ENCODE results near the gene PSAPL1.

The PSAPL1 gene

DNA sequence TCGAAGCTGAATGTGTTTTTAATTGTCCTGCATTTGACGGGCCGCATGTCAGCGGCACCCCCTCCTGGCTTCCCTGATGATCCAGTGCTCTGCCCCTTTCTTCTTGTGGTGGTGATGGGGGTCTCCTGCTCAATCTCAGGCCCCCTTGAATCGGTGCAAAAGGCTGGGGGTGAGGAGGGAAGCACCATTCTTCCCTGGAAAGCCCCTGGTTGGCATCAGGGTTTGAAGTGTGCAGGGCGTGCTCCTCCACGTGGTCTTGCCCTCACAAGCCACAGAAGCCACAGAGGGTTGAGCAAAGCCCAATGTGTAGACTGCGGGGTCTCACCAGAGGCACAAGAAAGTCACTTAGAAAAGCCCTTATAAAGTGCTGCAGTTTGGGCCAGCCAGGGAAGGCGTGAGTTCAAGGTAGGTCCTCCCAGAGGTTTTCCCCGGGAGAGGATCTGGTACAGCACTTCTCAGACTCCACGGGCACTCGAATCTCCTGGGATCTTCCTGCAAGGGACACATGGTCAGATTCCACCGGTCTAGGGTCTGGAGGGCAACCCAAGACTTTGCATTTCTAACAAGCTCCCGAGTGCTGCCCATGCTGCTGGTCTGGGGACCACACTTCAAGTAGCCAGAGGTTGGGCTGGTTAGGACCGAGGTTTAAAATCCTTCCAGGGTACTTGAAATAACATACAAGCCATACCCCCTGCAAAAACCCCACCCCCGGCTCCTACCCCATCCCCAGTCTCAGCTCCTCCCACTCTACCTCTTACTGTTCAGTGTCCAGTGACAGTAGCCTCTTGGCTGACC, 35.1 kb downstream of the PSAPL1 start:
- in situ Hi-C loops (cut with HindIII; ENCODE audit: low pct_ligation_motif_present, low sequenced_read_pairs), result no loop called here
- Histone ChIP-seq H3K36me3 (replicated peaks) (no peaks in the 10 kb centered on the region), H3K27ac (no peak overlapping the region), H3K27me3 (replicated peaks) (peaks cover 18% of the 10 kb centered on the region), H3K4me3 (ENCODE audit: low read depth, low read length) (no peak overlapping the region)
- no peak for DNase-seq
- TF ChIP-seq, protein P1, sequence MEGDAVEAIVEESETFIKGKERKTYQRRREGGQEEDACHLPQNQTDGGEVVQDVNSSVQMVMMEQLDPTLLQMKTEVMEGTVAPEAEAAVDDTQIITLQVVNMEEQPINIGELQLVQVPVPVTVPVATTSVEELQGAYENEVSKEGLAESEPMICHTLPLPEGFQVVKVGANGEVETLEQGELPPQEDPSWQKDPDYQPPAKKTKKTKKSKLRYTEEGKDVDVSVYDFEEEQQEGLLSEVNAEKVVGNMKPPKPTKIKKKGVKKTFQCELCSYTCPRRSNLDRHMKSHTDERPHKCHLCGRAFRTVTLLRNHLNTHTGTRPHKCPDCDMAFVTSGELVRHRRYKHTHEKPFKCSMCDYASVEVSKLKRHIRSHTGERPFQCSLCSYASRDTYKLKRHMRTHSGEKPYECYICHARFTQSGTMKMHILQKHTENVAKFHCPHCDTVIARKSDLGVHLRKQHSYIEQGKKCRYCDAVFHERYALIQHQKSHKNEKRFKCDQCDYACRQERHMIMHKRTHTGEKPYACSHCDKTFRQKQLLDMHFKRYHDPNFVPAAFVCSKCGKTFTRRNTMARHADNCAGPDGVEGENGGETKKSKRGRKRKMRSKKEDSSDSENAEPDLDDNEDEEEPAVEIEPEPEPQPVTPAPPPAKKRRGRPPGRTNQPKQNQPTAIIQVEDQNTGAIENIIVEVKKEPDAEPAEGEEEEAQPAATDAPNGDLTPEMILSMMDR (IDR thresholded peaks at IDR 0.05; ENCODE audit: low read depth, low read length, missing control alignments), result no peak

DNA sequence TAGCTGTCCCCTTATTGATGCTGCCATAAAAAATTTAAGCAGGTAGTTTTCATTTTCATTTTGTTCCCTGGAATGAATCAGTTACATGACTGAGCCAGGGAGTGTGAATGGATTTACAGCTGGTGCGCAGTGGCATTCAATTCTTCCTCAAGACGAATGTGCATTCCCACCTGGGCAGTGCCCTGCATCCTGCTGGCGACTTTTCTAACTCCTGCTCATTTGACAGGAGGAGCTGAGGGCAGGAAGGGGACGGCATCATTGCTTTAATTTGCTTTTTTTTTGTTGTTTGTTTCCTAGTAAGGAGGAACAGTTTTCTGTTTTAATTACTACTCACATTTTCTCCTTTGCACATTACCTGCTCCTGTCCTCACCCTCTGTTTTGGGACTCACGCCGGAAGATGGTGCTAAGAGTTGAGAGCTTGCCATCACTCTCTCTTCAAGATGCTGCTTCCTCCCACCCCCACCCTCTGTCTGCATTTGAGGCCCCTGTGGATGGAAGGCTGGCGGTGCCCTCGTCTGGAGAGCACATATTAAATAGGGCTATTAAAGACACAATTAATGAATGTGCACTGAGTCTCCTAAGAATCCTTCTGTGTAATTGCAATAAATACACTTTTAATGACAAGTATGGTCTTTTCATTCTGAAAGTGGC, 35.8 kb downstream of the PSAPL1 start:
- no peak overlapping the region for H3K4me3 ChIP-seq (ENCODE audit: low read depth, low read length)
- no peak overlapping the region for H3K27ac ChIP-seq
- TF ChIP-seq, protein P1 (IDR thresholded peaks at IDR 0.05; ENCODE audit: low read depth, low read length, missing control alignments), result no peak
- peaks cover 20% of the 10 kb centered on the region for H3K27me3 ChIP-seq (replicated peaks)
- no peaks in the 10 kb centered on the region for H3K36me3 ChIP-seq (replicated peaks)
- in situ Hi-C loops (cut with HindIII; ENCODE audit: low pct_ligation_motif_present, low sequenced_read_pairs), result no loop called here
- no peak for DNase-seq

DNA sequence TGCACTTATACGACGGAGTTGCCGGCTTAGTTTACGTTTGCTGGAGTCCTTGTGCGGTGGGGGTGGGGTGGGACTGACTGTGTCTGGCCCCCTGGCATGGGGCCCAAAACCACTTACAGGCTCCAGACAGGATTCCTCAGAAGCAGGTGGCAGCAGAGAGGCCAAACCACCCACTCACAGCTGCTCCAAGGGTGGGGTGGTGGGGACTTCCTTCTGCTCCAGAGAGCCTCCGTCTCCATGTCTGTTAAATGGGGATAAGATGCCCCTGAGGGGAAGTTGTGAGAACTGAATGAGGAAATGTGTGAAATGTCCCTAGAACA, 36.7 kb downstream of the PSAPL1 start:
- H3K27ac ChIP-seq, result no peak overlapping the region
- H3K4me3 ChIP-seq (ENCODE audit: low read depth, low read length), result no peak overlapping the region
- TF ChIP-seq, protein P1 (IDR thresholded peaks at IDR 0.05; ENCODE audit: low read depth, low read length, missing control alignments), result peak; percentile 23
- H3K36me3 ChIP-seq (replicated peaks), result no peaks in the 10 kb centered on the region
- DNase-seq, result peak; percentile 9
- H3K27me3 ChIP-seq (replicated peaks), result peaks cover 26% of the 10 kb centered on the region
- in situ Hi-C loops (cut with HindIII; ENCODE audit: low pct_ligation_motif_present, low sequenced_read_pairs), result no loop called here

DNA sequence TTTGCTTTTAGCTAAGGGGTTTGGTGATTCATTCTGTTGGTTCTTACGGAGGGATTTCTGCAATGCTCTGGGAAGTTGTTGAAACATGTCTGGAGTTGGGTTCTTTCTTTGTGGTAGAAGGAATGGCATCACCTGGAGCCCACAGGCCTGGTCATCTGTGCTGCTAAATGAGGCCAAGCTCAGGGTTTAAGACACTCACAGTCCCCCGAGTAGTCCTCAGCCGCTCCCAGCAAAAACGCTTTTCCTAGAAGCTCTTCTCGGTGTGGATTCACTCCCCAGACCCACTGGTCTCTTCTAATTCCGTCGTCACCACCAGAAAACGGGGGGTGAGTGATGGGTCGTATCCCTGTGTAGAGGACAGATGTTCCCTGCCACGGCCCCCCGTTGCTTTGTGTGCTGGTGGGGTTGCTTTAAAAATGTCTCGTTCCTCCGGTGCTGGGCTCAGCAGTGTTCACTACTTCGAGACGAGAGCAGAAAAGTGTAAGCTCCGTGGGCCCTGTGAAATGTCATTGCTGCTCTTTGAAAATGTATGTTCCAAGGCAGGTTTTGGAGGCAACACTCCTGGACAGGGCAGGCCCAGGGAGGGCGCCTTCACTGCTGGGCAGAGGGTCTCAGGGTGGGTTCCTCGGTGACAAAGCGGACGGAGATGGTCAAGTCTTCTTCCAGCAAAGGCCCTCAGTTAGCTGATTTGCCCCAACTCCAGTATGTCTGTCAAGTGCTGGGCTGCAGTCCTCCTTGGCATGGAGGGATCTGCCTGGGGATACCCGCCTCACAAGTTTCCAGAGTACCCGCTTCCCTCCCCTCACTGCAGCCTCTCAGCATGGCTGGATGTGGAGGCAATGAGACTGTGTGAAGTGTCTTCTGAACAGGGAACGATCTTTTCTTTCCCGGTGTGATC, 37.3 kb downstream of the PSAPL1 start:
- Histone ChIP-seq H3K36me3 (replicated peaks) (no peaks in the 10 kb centered on the region), H3K27ac (no peak overlapping the region), H3K27me3 (replicated peaks) (peaks cover 27% of the 10 kb centered on the region), H3K4me3 (ENCODE audit: low read depth, low read length) (no peak overlapping the region)
- in situ Hi-C loops (cut with HindIII; ENCODE audit: low pct_ligation_motif_present, low sequenced_read_pairs), result no loop called here
- no peak for DNase-seq
- TF ChIP-seq, protein P1 (IDR thresholded peaks at IDR 0.05; ENCODE audit: low read depth, low read length, missing control alignments), result no peak

DNA sequence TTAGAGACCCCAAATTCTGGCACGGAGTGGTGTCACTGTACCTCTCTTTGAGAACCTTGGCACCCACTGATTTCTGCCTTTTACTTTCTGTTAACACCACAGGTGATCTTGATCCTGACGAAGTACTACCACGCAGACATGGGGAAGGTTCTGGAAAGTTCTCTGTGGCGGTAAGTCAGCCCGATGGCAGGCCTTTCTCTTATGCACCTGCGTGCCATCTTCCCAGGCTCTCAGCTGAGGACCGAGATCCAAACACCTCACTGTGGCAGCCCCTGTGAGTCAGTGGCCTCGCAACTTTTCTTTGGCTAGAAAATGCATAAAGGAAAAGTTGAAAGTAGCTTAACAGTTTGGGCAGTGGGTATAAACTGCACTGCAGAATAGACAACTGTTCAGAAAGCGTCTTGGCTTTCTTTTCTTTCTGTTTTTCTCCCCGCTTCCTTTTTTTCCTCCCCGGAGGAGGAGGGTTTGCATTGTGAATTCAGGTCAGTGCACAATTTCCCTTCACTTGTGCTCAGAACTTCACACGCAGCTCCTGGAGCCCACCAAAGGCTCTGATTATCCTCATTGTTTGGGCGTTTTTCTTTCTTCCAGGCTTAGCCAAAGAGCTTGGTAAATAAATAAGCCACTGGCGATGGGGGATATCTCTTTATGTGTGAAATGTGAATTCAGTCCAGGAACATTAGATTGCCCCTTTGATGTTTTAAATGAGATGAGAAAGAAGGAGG, 38.4 kb downstream of the PSAPL1 start:
- Histone ChIP-seq H3K36me3 (replicated peaks) (no peaks in the 10 kb centered on the region), H3K27ac (no peak overlapping the region), H3K27me3 (replicated peaks) (peaks cover 27% of the 10 kb centered on the region), H3K4me3 (ENCODE audit: low read depth, low read length) (no peak overlapping the region)
- in situ Hi-C loops (cut with HindIII; ENCODE audit: low pct_ligation_motif_present, low sequenced_read_pairs), result no loop called here
- TF ChIP-seq, protein P1 (IDR thresholded peaks at IDR 0.05; ENCODE audit: low read depth, low read length, missing control alignments), result no peak
- DNase-seq, result no peak
